GM21367 (cell line): Measurements from ENCODE around the gene NCBP3.

Experiments
- ATAC-seq: cut with Tn5 transposase; IDR thresholded peaks from one replicate; pipeline ENCODE4 v1.9.1; 2021; ENCODE audit not compliant: unreplicated experiment

The NCBP3 gene

GRCh38 chr17:3845621-3846436, at the start of gene NCBP3:
TSS of gene NCBP3 (minus strand) at chr17:3846246. CDS start at chr17:3846223, 23 bp downstream.
- peak; percentile 95 for ATAC-seq

GRCh38 chr17:3895354-3895753, 49.3 kb upstream of the NCBP3 start:
- no peak for ATAC-seq

GRCh38 chr17:3894911-3895343, 48.9 kb upstream of the NCBP3 start:
- ATAC-seq, result no peak

GRCh38 chr17:3894188-3894587, 48.1 kb upstream of the NCBP3 start:
- no peak for ATAC-seq

- no peak for ATAC-seq
These were observed 47.7 kb upstream of the NCBP3 start for GRCh38 chr17:3893720-3894116.

GRCh38 chr17:3893003-3893719, 47.1 kb upstream of the NCBP3 start, which contains the start of gene CAMKK1:
TSS of gene CAMKK1 (minus strand) at chr17:3893053. CDS start at chr17:3885687, 7,366 bp downstream.
- peak; percentile 74 for ATAC-seq

GRCh38 chr17:3892095-3892998, 46.3 kb upstream of the NCBP3 start:
- ATAC-seq, result no peak

- ATAC-seq, result no peak
These were observed 45.6 kb upstream of the NCBP3 start for GRCh38 chr17:3891626-3892094.

- no peak for ATAC-seq
These were observed 44.8 kb upstream of the NCBP3 start for GRCh38 chr17:3890878-3891219.

- ATAC-seq, result no peak
These were observed 44.2 kb upstream of the NCBP3 start for GRCh38 chr17:3890082-3890877.

GRCh38 chr17:3889325-3890012, 43.4 kb upstream of the NCBP3 start:
- ATAC-seq, result no peak

GRCh38 chr17:3888343-3889171, 42.5 kb upstream of the NCBP3 start:
- no peak for ATAC-seq

- ATAC-seq, result no peak
These were observed 41.8 kb upstream of the NCBP3 start for GRCh38 chr17:3887804-3888203.

- ATAC-seq, result no peak
These were observed 41.3 kb upstream of the NCBP3 start for GRCh38 chr17:3887394-3887793.

GRCh38 chr17:3886776-3887175, 40.7 kb upstream of the NCBP3 start:
- ATAC-seq, result no peak

- ATAC-seq, result no peak
These were observed 39.9 kb upstream of the NCBP3 start for GRCh38 chr17:3885970-3886369.

GRCh38 chr17:3885271-3885670, 39.2 kb upstream of the NCBP3 start:
- no peak for ATAC-seq

- ATAC-seq, result no peak
These were observed 38.1 kb upstream of the NCBP3 start for GRCh38 chr17:3884188-3884587.

- ATAC-seq, result no peak
These were observed 36.2 kb upstream of the NCBP3 start for GRCh38 chr17:3882276-3882675.
